Muscle layer of colon (tissue), 2 donors: Measurements from ENCODE around the gene RBM47.
"Not testable (repeated sequence)": the region's sequence is repeated elsewhere in the genome, so short reads cannot be mapped to it uniquely, and the experiment has no call there.

Experiments
- H3K27ac ChIP-seq: one replicate; pipeline ENCODE4 v1.7.0; 2013; ENCODE audit warnings: low read depth, mild to moderate bottlenecking, low read length, moderate library complexity
- H3K27me3 ChIP-seq, 2 donors: one replicate each; pipeline ENCODE4 v1.7.0; 2013; ENCODE audit warnings: low read length in 2 of 2, mild to moderate bottlenecking in 2 of 2; ENCODE audit not compliant: insufficient read depth in 2 of 2, control insufficient read depth in 1 of 2
- H3K36me3 ChIP-seq: one replicate; pipeline ENCODE4 v1.7.0; 2013; ENCODE audit warnings: mild to moderate bottlenecking, low read length; ENCODE audit not compliant: insufficient read depth
- H3K4me1 ChIP-seq: one replicate; pipeline ENCODE4 v1.7.0; 2013; ENCODE audit warnings: mild to moderate bottlenecking, low read length; ENCODE audit not compliant: insufficient read depth
- H3K4me3 ChIP-seq, 2 donors: one replicate each; pipeline ENCODE4 v1.7.0; 2013; ENCODE audit warnings: low read length in 2 of 2, low read depth in 1 of 2, mild to moderate bottlenecking in 1 of 2, moderate library complexity in 1 of 2
- H3K9ac ChIP-seq: one replicate; pipeline ENCODE4 v1.7.0; 2013; ENCODE audit warnings: low read length
- H3K9me3 ChIP-seq: one replicate; pipeline ENCODE4 v1.7.0; 2013; ENCODE audit warnings: mild to moderate bottlenecking, low read length
- donor health status: abdominal sarcoma.
- donor health status: Adenocarcinoma of cecum.

Gene RBM47

DNA sequence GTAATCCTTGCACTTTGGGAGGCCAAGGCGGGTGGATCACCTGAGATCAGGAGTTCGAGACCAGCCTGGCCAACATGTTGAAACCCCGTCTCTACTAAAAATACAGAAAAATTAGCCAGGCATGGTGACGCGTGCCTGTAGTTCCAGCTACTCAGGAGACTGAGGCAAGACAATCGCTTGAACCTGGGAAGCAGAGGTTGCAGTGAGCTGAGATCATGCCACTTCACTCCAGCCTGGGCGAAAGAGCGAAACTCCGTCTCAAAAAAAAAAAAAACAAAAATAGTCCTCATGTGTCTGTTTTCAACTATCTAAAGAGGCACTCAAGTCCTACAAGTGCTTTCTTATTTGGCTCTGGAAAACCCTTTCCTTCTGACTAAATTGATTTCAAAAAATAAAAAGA lies 237.4 kb downstream of the RBM47 start:
- H3K4me3 ChIP-seq, H3K9me3 ChIP-seq: not testable (repeated sequence)

DNA sequence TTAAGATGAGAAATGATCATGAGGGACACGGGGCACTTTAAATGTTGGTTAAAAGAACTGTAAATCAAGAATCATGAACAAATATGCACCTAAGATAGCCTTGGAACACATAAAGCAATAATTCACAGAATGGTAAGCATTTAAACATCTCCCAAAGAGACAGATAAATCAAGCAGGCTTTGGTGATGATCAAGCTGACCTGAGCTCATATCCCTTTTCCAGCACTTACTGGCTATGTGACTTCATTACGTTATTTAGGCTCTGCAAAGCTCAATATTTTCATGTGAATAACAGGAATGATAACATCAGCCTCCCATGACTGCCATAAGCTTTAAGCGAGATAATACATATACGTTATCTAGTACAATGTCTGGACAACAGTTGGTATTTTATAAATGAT lies 239.7 kb downstream of the RBM47 start:
- no peaks in the 10 kb centered on the region for H3K27me3 ChIP-seq
- H3K27ac ChIP-seq, result no peak overlapping the region
- no peaks in the 10 kb centered on the region for H3K4me1 ChIP-seq
- no peak overlapping the region for H3K9ac ChIP-seq
- no peaks in the 10 kb centered on the region for H3K9me3 ChIP-seq
- no peaks in the 10 kb centered on the region for H3K36me3 ChIP-seq
- H3K4me3 ChIP-seq, result no peak overlapping the region

More for the DNA sequence above, 237.4 kb downstream of the RBM47 start:
- H3K4me1 ChIP-seq, H3K9ac ChIP-seq, H3K27ac ChIP-seq, H3K27me3 ChIP-seq, H3K36me3 ChIP-seq: not testable (repeated sequence)

DNA sequence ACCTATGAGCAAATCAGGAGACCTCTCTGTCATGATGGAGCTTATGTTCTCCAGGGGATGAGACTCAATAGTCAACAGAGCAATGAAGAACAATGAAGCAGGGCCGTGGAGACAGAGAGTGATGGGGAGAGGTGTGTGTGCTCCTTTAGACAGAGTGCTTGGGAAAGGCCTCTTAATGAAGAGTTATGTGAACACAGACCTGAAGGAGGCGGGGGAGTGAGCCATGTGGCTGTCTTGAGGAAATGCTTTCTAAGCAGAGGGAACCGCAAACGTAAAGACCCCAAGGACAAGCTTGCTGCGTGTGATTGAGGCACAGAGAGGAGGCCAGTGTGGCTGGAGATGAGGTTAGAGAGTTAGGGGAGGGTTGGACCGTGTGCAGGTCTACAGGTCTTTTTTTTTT lies 241.4 kb downstream of the RBM47 start:
- H3K9ac ChIP-seq, result no peak overlapping the region
- no peak overlapping the region for H3K27ac ChIP-seq
- no peak overlapping the region for H3K4me3 ChIP-seq
- H3K27me3 ChIP-seq, result no peaks in the 10 kb centered on the region
- no peaks in the 10 kb centered on the region for H3K36me3 ChIP-seq
- no peaks in the 10 kb centered on the region for H3K4me1 ChIP-seq
- no peaks in the 10 kb centered on the region for H3K9me3 ChIP-seq

DNA sequence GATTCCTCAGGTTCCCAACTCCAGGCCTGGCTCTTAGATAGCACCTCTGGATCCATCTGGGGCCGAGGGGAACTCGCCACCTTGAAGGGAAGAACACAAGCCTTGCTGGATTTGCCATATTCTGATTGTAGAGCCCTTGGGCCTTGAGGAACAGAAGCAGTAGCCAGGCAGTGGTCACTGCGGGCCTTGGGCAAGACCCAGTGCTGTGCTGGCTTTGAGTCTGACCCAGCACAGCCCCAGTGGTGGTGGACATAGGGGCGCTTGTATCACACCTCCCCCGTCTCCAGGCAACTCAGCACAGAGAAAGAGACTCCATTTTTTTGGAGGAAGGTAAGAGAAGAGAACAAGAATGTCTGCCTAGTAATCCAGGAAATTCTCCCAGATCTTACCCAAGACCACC lies 249.0 kb downstream of the RBM47 start:
- no peak overlapping the region for H3K27ac ChIP-seq
- H3K4me1 ChIP-seq, result no peaks in the 10 kb centered on the region
- H3K9ac ChIP-seq, result no peak overlapping the region
- no peaks in the 10 kb centered on the region for H3K27me3 ChIP-seq
- H3K4me3 ChIP-seq, result no peak overlapping the region
- no peaks in the 10 kb centered on the region for H3K36me3 ChIP-seq
- no peaks in the 10 kb centered on the region for H3K9me3 ChIP-seq

DNA sequence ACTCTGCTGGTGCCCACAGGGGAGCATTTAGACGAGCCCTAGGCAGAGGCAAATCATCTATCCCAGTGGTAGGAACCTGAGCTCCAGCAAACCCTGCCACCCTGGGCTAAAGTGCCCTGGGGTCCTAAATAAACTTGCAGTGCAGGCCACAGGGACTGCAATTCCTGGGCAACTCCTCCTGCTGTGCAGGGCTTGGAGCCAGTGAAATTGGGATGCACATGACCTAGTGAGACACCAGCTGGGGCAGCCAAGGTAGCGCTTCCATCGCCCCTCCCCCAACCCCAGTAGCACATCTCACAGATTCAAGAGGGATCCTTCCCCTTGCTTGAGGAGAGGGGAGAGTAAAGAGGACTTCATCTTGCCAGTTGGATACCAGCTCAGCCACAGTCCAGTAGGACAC lies 250.4 kb downstream of the RBM47 start:
- Histone ChIP-seq H3K27ac (no peak overlapping the region), H3K9me3 (no peaks in the 10 kb centered on the region), H3K4me1 (no peaks in the 10 kb centered on the region), H3K9ac (no peak overlapping the region), H3K36me3 (no peaks in the 10 kb centered on the region), H3K27me3 (no peaks in the 10 kb centered on the region), H3K4me3 (no peak overlapping the region)

DNA sequence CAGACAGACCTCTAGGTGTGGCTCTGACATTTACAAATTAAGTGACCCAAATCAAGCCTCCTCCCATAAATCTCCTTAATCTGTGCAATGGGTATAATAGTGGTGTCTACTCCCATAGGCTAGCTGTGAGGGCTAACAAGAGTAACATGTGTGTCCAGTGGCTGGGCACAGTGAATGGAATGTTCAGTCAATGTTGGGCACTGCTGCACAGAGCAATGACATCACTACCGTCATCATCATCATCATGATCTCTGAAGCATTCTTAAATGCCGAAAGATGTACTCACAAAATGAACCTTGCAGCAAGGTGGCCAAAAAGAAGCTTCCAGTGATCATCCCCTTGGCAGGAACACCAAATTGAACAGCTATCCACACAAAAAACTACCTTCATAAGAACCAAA lies 251.0 kb downstream of the RBM47 start:
- no peaks in the 10 kb centered on the region for H3K4me1 ChIP-seq
- H3K27me3 ChIP-seq, result no peaks in the 10 kb centered on the region
- no peaks in the 10 kb centered on the region for H3K9me3 ChIP-seq
- no peak overlapping the region for H3K4me3 ChIP-seq
- no peak overlapping the region for H3K27ac ChIP-seq
- no peaks in the 10 kb centered on the region for H3K36me3 ChIP-seq
- H3K9ac ChIP-seq, result no peak overlapping the region

DNA sequence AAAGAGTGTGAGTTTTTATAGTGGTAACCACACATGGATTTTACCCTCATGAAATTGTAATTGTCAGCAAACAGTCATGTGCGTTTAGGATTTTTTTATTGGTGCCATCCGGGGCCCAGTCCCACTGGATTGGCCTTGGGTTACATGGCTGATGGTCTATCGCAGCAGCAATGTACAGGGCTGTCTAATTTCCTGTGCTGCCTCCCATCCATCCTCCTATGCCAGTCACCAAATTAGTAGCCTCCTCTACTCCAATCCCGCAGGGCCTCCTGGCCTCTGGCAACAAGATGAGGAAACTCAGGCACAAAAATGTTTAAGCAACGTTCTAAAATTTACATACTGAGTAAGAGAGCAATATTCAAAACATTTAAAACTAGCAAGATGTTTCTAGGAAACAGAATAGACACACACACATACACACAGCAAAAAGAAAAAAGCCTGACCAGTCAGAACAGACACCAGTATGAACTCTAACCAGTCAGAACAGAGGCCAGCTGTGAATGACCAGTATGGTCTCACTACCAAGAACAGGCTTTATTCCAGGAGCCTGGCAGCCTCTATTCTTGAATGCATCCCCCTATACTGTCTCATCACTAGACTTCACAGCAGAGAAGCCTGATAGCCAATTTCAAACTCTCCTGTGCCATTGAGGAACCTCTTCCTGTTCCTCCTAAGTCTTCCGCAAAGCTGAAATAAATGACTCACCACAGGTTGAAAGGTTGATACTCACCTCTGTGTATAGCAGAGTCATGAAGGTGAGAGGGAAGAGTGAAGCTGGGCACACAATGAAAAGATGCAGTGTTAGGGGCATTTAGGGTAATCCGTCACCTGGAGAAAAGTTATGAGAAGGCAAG lies 251.9 kb downstream of the RBM47 start:
- H3K4me1 ChIP-seq, result no peaks in the 10 kb centered on the region
- H3K4me3 ChIP-seq, result no peak overlapping the region
- no peak overlapping the region for H3K9ac ChIP-seq
- no peaks in the 10 kb centered on the region for H3K9me3 ChIP-seq
- H3K27me3 ChIP-seq, result no peaks in the 10 kb centered on the region
- no peaks in the 10 kb centered on the region for H3K36me3 ChIP-seq
- no peak overlapping the region for H3K27ac ChIP-seq

DNA sequence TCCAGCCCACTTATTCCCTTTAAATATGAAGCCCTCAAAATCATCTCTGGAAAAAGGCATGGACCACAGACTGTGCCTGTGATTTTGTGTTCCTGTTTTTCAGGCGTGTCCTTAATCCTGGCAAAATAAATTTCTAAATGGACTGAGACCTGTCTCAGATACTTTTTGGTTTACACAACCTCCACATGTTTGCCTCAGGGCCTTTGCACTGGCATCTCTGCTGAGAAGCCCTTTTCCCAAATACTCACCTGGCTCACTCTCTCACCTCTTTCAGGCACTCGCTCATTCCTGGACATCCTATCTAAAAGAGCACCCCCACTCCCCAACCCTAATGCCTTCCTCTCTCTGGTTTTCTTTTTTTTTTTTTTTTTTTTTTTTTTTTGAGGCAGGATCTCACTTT lies 254.0 kb downstream of the RBM47 start:
- no peaks in the 10 kb centered on the region for H3K36me3 ChIP-seq
- H3K4me1 ChIP-seq, result no peaks in the 10 kb centered on the region
- no peaks in the 10 kb centered on the region for H3K9me3 ChIP-seq
- H3K27ac ChIP-seq, result no peak overlapping the region
- H3K9ac ChIP-seq, result no peak overlapping the region
- no peaks in the 10 kb centered on the region for H3K27me3 ChIP-seq
- no peak overlapping the region for H3K4me3 ChIP-seq

DNA sequence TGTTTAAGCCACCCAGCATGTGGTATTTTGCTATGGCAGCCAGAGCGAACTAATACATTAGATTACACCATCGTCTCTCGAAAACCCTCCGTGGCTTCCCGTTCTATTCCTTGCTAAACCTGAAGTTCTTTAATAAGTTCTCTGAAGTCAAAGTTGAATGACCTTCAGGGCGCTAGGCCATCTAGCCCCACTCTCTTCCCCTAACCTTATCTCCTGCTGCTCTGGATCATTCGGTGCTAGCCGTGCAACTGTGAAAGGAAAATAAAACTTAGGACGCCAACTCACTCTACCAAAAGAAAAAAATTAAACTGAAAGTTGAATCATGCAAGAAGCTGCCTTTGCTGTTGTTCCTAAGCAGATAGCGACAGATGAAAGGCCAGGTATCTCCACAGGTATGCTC lies 254.6 kb downstream of the RBM47 start:
- no peak overlapping the region for H3K27ac ChIP-seq
- H3K9me3 ChIP-seq, result no peaks in the 10 kb centered on the region
- no peak overlapping the region for H3K4me3 ChIP-seq
- no peaks in the 10 kb centered on the region for H3K36me3 ChIP-seq
- no peaks in the 10 kb centered on the region for H3K27me3 ChIP-seq
- no peaks in the 10 kb centered on the region for H3K4me1 ChIP-seq
- no peak overlapping the region for H3K9ac ChIP-seq

DNA sequence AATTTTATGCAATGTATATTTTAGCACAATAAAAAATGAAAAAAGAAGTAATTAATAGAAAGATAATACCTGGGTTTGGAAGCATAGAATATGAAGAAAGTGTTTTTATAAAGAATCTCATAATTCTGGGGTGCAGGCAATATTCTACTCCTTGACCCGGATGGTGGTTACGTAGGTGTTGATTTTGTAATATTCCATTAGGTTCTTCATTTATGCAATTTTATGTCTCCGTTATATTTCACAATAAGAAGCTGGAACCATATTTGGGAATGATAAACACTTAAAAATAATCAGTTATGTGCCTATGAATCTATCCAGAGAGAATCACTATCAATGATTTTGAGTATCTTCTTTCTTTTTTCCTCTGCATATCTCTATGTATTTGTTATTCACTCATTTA lies 256.0 kb downstream of the RBM47 start:
- no peak overlapping the region for H3K27ac ChIP-seq
- H3K9ac ChIP-seq, result no peak overlapping the region
- no peak overlapping the region for H3K4me3 ChIP-seq
- no peaks in the 10 kb centered on the region for H3K27me3 ChIP-seq
- H3K9me3 ChIP-seq, result no peaks in the 10 kb centered on the region
- no peaks in the 10 kb centered on the region for H3K36me3 ChIP-seq
- H3K4me1 ChIP-seq, result no peaks in the 10 kb centered on the region
